Left ventricle myocardium superior (tissue), 1 donor: Measurements from ENCODE around the gene PCSK7. TPM values are rescaled to one million over a fixed set of nuclear protein-coding genes. Genes with fewer than 3 reads are reported as not detected.
A peak's percentile ranks its signal among the peaks of the same experiment; 100 is the strongest.

Source experiments
- ATAC-seq: fragments of 200-7000 bp; cut with Tn5 transposase; one replicate; pipeline ENCODE4 v1.9.1; 2020; ENCODE audit warnings: mild to moderate bottlenecking, moderate library complexity
- DNase-seq: peaks from one replicate; pipeline ENCODE4 v3.0.0-alpha.2; 2020
- intact Hi-C: fragments of 100-400 bp; cut with micrococcal nuclease; formaldehyde crosslinking; loops from one replicate; pipeline ENCODE4 v1.11.0; 2022
- total RNA-seq: library from RNA; stranded (reverse); fragmentation: NEBNext Ultra II Directional; extraction: Animal tissue kit (Norgen Biotek cat#: 25700); gene quantifications from one replicate; pipeline ENCODE4 v1.2.1, GENCODE V29; 2021
- donor health status: DM: no; HTN: yes; CAD: no; lungs with severe emphysema.

Gene PCSK7
- total RNA-seq, 1 donor from 2014 or later = 21.7 TPM

GRCh38 chr11:117202386-117203068, 29.3 kb downstream of the PCSK7 start:
- intact Hi-C loops = no loop called here
- DNase-seq (peak; percentile 21), ATAC-seq (no peak)

- DNase-seq (peak; percentile 42), ATAC-seq (no peak)
- intact Hi-C loops = no loop called here
These were observed 30.1 kb downstream of the PCSK7 start for GRCh38 chr11:117201658-117202305.

GRCh38 chr11:117200813-117201657, 30.8 kb downstream of the PCSK7 start:
- ATAC-seq = no peak
- intact Hi-C loops = no loop called here
- DNase-seq = no peak

GRCh38 chr11:117199916-117200812, 31.7 kb downstream of the PCSK7 start:
- ATAC-seq (peak; percentile 0), DNase-seq (no peak)
- intact Hi-C loops = no loop called here

- intact Hi-C loops = no loop called here
- peak; percentile 84 for DNase-seq
These were observed 32.6 kb downstream of the PCSK7 start, which contains the start of gene TAGLN for GRCh38 chr11:117199053-117199915. Gene TAGLN (plus strand): TSS chr11:117199370. CDS start chr11:117203014, 3,644 bp downstream.

GRCh38 chr11:117198613-117199012, 33.3 kb downstream of the PCSK7 start:
- no peak for ATAC-seq
- DNase-seq = no peak
- intact Hi-C loops = no loop called here

More at GRCh38 chr11:117199053-117199915, 32.6 kb downstream of the PCSK7 start, which contains the start of gene TAGLN:
- peak; percentile 78 for ATAC-seq

- ATAC-seq (no peak), DNase-seq (peak; percentile 38)
- intact Hi-C loops = no loop called here
These were observed 34.1 kb downstream of the PCSK7 start for GRCh38 chr11:117197516-117198456.

GRCh38 chr11:117197006-117197405, 34.9 kb downstream of the PCSK7 start:
- DNase-seq (no peak), ATAC-seq (no peak)
- intact Hi-C loops = no loop called here

GRCh38 chr11:117195761-117196160, 36.1 kb downstream of the PCSK7 start:
- no peak for DNase-seq
- no peak for ATAC-seq
- intact Hi-C loops = no loop called here

GRCh38 chr11:117195258-117195657, 36.6 kb downstream of the PCSK7 start:
- intact Hi-C loops = no loop called here
- no peak for DNase-seq
- ATAC-seq = no peak

- no peak for DNase-seq
- intact Hi-C loops = no loop called here
- no peak for ATAC-seq
These were observed 37.6 kb downstream of the PCSK7 start for GRCh38 chr11:117194267-117194666.

GRCh38 chr11:117193130-117194020, 38.5 kb downstream of the PCSK7 start:
- ATAC-seq = no peak
- DNase-seq = no peak
- intact Hi-C loops = no loop called here

- intact Hi-C loops = no loop called here
- DNase-seq (no peak), ATAC-seq (no peak)
These were observed 39.4 kb downstream of the PCSK7 start for GRCh38 chr11:117192401-117192875.

- intact Hi-C loops = no loop called here
- no peak for DNase-seq
These were observed 40.0 kb downstream of the PCSK7 start for GRCh38 chr11:117191680-117192400.

GRCh38 chr11:117189941-117190544, 41.8 kb downstream of the PCSK7 start:
- no peak for ATAC-seq
- no peak for DNase-seq
- intact Hi-C loops = no loop called here

More at GRCh38 chr11:117191680-117192400, 40.0 kb downstream of the PCSK7 start:
- ATAC-seq = no peak
